H1 (cell line): ENCODE measurements around the gene FAM163A. TPM values are rescaled to one million over a fixed set of nuclear protein-coding genes. Genes with fewer than 3 reads are reported as not detected.

Source experiments
- CTCF ChIA-PET: fragments of 300-600 bp; sonication (Branson Sonifier 250); formaldehyde crosslinking; loops from one replicate; lab custom pipeline; 2021; ENCODE audit not compliant: partially characterized antibody; lab: Charles Lee
- POLR2A ChIA-PET: fragments of 300-600 bp; sonication (Branson Sonifier 250); formaldehyde crosslinking; loops from one replicate; lab custom pipeline; 2021; ENCODE audit warnings: inconsistent platforms; ENCODE audit not compliant: partially characterized antibody; lab: Charles Lee
- DNase-seq, 2 experiments: peaks; one replicate each; pipeline versions ENCODE4 v3.0.0 to v3.0.0-alpha.2; 2010 to 2022; ENCODE audit warnings: low spot score in 2 of 2, low read depth in 1 of 2, mixed read lengths in 1 of 2
- FAIRE-seq: peaks from 2 replicates; lab custom pipeline; 2011; peaks lifted over from hg19 to GRCh38; lab: Jason Lieb, UNC
- H2AFZ ChIP-seq: 2 replicates; pipeline ENCODE4 v1.8.1; 2012; ENCODE audit warnings: low read length, inconsistent platforms
- H2AK5ac ChIP-seq: 2 replicates; pipeline ENCODE4 v1.6.1; 2013; ENCODE audit warnings: low read depth, low read length
- H2BK120ac ChIP-seq: replicated peaks from 2 replicates; pipeline ENCODE3; 2013; ENCODE audit warnings: low read depth, low read length, inconsistent platforms
- H2BK12ac ChIP-seq: 2 replicates; pipeline ENCODE4 v1.6.1; 2013; ENCODE audit warnings: low read depth, low read length
- H2BK15ac ChIP-seq: 2 replicates; pipeline ENCODE4 v1.6.1; 2013; ENCODE audit warnings: low read length
- H2BK20ac ChIP-seq: 2 replicates; pipeline ENCODE4 v1.6.1; 2013; ENCODE audit warnings: low read length
- H2BK5ac ChIP-seq: 2 replicates; pipeline ENCODE4 v1.6.1; 2013; ENCODE audit warnings: low read depth, low read length
- H3K14ac ChIP-seq: 2 replicates; pipeline ENCODE4 v1.6.1; 2013; ENCODE audit warnings: inconsistent platforms; ENCODE audit not compliant: insufficient read length
- H3K18ac ChIP-seq: 2 replicates; pipeline ENCODE4 v1.6.1; 2013; ENCODE audit warnings: low read length; ENCODE audit errors: extremely low read depth
- H3K23ac ChIP-seq: 2 replicates; pipeline ENCODE4 v1.6.1; 2013; ENCODE audit warnings: inconsistent platforms; ENCODE audit not compliant: insufficient read length
- H3K23me2 ChIP-seq: 2 replicates; pipeline ENCODE4 v1.6.1; 2013; ENCODE audit warnings: low read depth, low read length
- H3K27ac ChIP-seq: 2 replicates; pipeline ENCODE4 v1.6.1; 2011; ENCODE audit warnings: low read depth, low read length, inconsistent platforms
- H3K27me3 ChIP-seq, 4 experiments: replicated peaks in 1 of 4; 1 replicate in 1 of 4; 2 replicates in 3 of 4; pipeline versions ENCODE4 v1.6.1 to v1.8.1; 2011 to 2013; ENCODE audit warnings: low read length in 3 of 4, mild to moderate bottlenecking in 3 of 4, inconsistent platforms in 2 of 4, mixed read lengths in 2 of 4, moderate library complexity in 1 of 4; ENCODE audit not compliant: control insufficient read depth in 3 of 4, insufficient read depth in 3 of 4; ENCODE audit errors: extremely low read depth in 1 of 4
- H3K36me3 ChIP-seq, 4 experiments: 2 replicates each; pipeline versions ENCODE4 v1.6.1 to v1.8.1; 2011 to 2013; ENCODE audit warnings: mild to moderate bottlenecking in 4 of 4, low read length in 3 of 4, moderate library complexity in 2 of 4, control low read depth in 1 of 4, inconsistent platforms in 1 of 4; ENCODE audit not compliant: insufficient read depth in 4 of 4, control insufficient read depth in 2 of 4
- H3K4ac ChIP-seq: replicated peaks from 2 replicates; pipeline ENCODE3; 2013; ENCODE audit warnings: low read length, low read depth, mixed read lengths, inconsistent platforms; ENCODE audit not compliant: insufficient read length
- H3K4me1 ChIP-seq, 4 experiments: replicated peaks in 1 of 4; 1 replicate in 1 of 4; 2 replicates in 3 of 4; pipeline versions ENCODE4 v1.6.1 to v1.8.1; 2011 to 2013; ENCODE audit warnings: low read length in 3 of 4, inconsistent platforms in 2 of 4, mixed read lengths in 1 of 4; ENCODE audit not compliant: insufficient read depth in 4 of 4, control insufficient read depth in 3 of 4
- H3K4me2 ChIP-seq, 2 experiments: 2 replicates each; pipeline versions ENCODE4 v1.6.1 to v1.8.1; 2011 to 2013; ENCODE audit warnings: low read depth in 2 of 2, low read length in 2 of 2, control low read depth in 1 of 2, inconsistent platforms in 1 of 2, mild to moderate bottlenecking in 1 of 2; ENCODE audit not compliant: insufficient read depth in 1 of 2
- H3K4me3 ChIP-seq, 4 experiments: fragments of 200-600, 300-600 bp in 1 of 4; sonication (generic), shearing (Covaris generic), sonication (Bioruptor Twin) in 1 of 4; 2 replicates each; pipeline versions ENCODE4 v1.5.1 to v1.8.1; 2011 to 2016; ENCODE audit warnings: low read length in 4 of 4, low read depth in 3 of 4, control low read depth in 2 of 4, inconsistent platforms in 2 of 4, mild to moderate bottlenecking in 2 of 4, mixed read lengths in 1 of 4, moderate library complexity in 1 of 4; ENCODE audit not compliant: insufficient read depth in 2 of 4; ENCODE audit errors: extremely low read depth in 1 of 4
- H3K56ac ChIP-seq: replicated peaks from 2 replicates; pipeline ENCODE3; 2013; ENCODE audit warnings: low read depth, mild to moderate bottlenecking, mixed read lengths, low read length, inconsistent platforms; ENCODE audit not compliant: insufficient read length
- H3K79me1 ChIP-seq: 2 replicates; pipeline ENCODE4 v1.6.1; 2013; ENCODE audit warnings: low read depth, low read length, control low read depth
- H3K79me2 ChIP-seq, 2 experiments: 2 replicates each; pipeline versions ENCODE4 v1.6.1 to v1.8.1; 2012 to 2013; ENCODE audit warnings: low read length in 2 of 2, mild to moderate bottlenecking in 2 of 2, inconsistent platforms in 1 of 2; ENCODE audit not compliant: insufficient read depth in 2 of 2, control insufficient read depth in 1 of 2
- H3K9ac ChIP-seq, 4 experiments: replicated peaks in 1 of 4; 1 replicate in 1 of 4; 2 replicates in 3 of 4; pipeline versions ENCODE4 v1.6.1 to v1.8.1; 2011 to 2013; ENCODE audit warnings: low read depth in 3 of 4, low read length in 3 of 4, control low read depth in 2 of 4, mild to moderate bottlenecking in 2 of 4, moderate library complexity in 2 of 4, inconsistent platforms in 1 of 4; ENCODE audit errors: extremely low read depth in 1 of 4
- H3K9me3 ChIP-seq, 2 experiments: 2 replicates each; pipeline versions ENCODE4 v1.6.1 to v1.8.1; 2012 to 2013; ENCODE audit warnings: mild to moderate bottlenecking in 2 of 2, moderate library complexity in 2 of 2, control low read depth in 1 of 2, inconsistent platforms in 1 of 2, low read depth in 1 of 2, low read length in 1 of 2, mixed read lengths in 1 of 2; ENCODE audit not compliant: insufficient read depth in 2 of 2
- H4K20me1 ChIP-seq, 2 experiments: replicated peaks in 1 of 2; 2 replicates each; pipeline versions ENCODE3 to v1.8.1; 2011 to 2013; ENCODE audit warnings: inconsistent platforms in 2 of 2, low read length in 2 of 2, mild to moderate bottlenecking in 1 of 2; ENCODE audit not compliant: insufficient read depth in 2 of 2, control insufficient read depth in 1 of 2
- H4K5ac ChIP-seq: 2 replicates; pipeline ENCODE4 v1.6.1; 2013; ENCODE audit warnings: low read length, low read depth, mixed read lengths, inconsistent platforms; ENCODE audit not compliant: insufficient read length
- H4K8ac ChIP-seq: 2 replicates; pipeline ENCODE4 v1.8.0; 2013; ENCODE audit warnings: mild to moderate bottlenecking, moderate library complexity, low read length, inconsistent platforms; ENCODE audit not compliant: insufficient read depth; ENCODE audit errors: extremely low read depth
- H4K91ac ChIP-seq: replicated peaks from 2 replicates; pipeline ENCODE3; 2013; ENCODE audit warnings: low read length, mixed read lengths, inconsistent platforms; ENCODE audit not compliant: insufficient read length
- ZNF274 ChIP-seq: IDR thresholded peaks from 2 replicates; pipeline ENCODE4 v1.7.0; 2012; ENCODE audit warnings: low read length, borderline replicate concordance; ENCODE audit errors: extremely low read depth
- WGBS, 2 experiments: shearing (Covaris generic) in 1 of 2; methylation state at CpG; one replicate each; pipeline versions ENCODE4 v1.1.6 to v1.1.7; 2013 to 2015; ENCODE audit warnings: low lambda C conversion rate in 2 of 2, mixed read lengths in 2 of 2, inconsistent platforms in 1 of 2, low coverage in 1 of 2, missing lambda C conversion rate in 1 of 2; ENCODE audit not compliant: insufficient replicate concordance in 2 of 2, insufficient coverage in 1 of 2, insufficient read length in 1 of 2; ENCODE audit errors: extremely low coverage in 1 of 2, missing lambda C conversion rate in 1 of 2; 5-methylcytosine and 5-hydroxymethylcytosine counted together
- polyA plus RNA-seq, 7 experiments: library from polyadenylated mRNA; depleted of rRNA in 3 of 7; stranded (reverse) in 5 of 7; unstranded in 2 of 7; fragments of >200 nt in 5 of 7; fragments of 200-250 nt in 2 of 7; gene quantifications; 1 replicate in 5 of 7; 2 replicates in 1 of 7; 4 replicates in 1 of 7; pipeline versions ENCODE4 v1.2.1 to v1.2.3, GENCODE V29; 2011 to 2013; ENCODE audit warnings: missing spikeins in 2 of 7, mixed read lengths in 2 of 7
- total RNA-seq: library from RNA; stranded (reverse); fragmentation: NEBNext Ultra II Directional; extraction: Animal tissue kit (Norgen Biotek cat#: 25700); gene quantifications from 2 replicates; pipeline ENCODE4 v1.2.1, GENCODE V29; 2021

FAM163A gene
- total and polyA plus RNA-seq, 2 of the 8 experiments (the other 6 are each of a cell fraction or from before 2014, with no cell fraction given), result 0.13 to 0.18 TPM

- Histone ChIP-seq H4K91ac (no peak overlapping the region), H2BK12ac (no peak overlapping the region), H2BK120ac (no peak overlapping the region), H2BK5ac (no peak overlapping the region), H3K79me2 (no peaks in the 10 kb centered on the region), H3K9ac (no peak overlapping the region), H3K27me3 (no peaks in the 10 kb centered on the region)
- 96% methylated on average over 1 of the region's 1 CpG; no CpG with 5 or more reads in 1 of the 2 experiments for WGBS, 2 experiments
- no peak for TF ChIP-seq ZNF274
- TF ChIP-seq, all 59 proteins: peak for 0
- Histone ChIP-seq H4K20me1 (no peaks in the 10 kb centered on the region), H3K23me2 (no peaks in the 10 kb centered on the region), H4K8ac (no peak overlapping the region), H2BK20ac (no peak overlapping the region), H3K4me3 (no peak overlapping the region), H3K4me2 (no peak overlapping the region), H3K79me1 (no peaks in the 10 kb centered on the region), H3K27ac (no peak overlapping the region), H3K36me3 (no peaks in the 10 kb centered on the region), H2AFZ (no peak overlapping the region), H3K23ac (no peak overlapping the region), H3K56ac (no peak overlapping the region), H3K14ac (no peak overlapping the region), H2AK5ac (no peak overlapping the region), H3K4me1 (no peaks in the 10 kb centered on the region; a peak in 1 of 7 replicates), H4K5ac (no peak overlapping the region), H3K9me3 (no peaks in the 10 kb centered on the region), H3K4ac (no peak overlapping the region), H3K18ac (no peak overlapping the region), H2BK15ac (no peak overlapping the region)
- POLR2A ChIA-PET, result no interaction called here
- DNase-seq (no peak), FAIRE-seq (no peak)
- CTCF ChIA-PET, result interaction anchor here (2.0 to 6.1 kb wide), 3 partner anchors 16 to 88 kb away, joined by 8 to 40 read pairs (median 25); no protein-coding TSS in a partner anchor
These were observed 51.1 kb downstream of the FAM163A start for GRCh38 chr1:179794146-179794545.
